Astrocyte (in vitro differentiated cells and primary cell): ENCODE data around the gene ERV3-1.
"Not testable (repeated sequence)": the region's sequence is repeated elsewhere in the genome, so short reads cannot be mapped to it uniquely, and the experiment has no call there.

Experiments
- CTCF ChIP-seq: IDR thresholded peaks from 2 replicates; pipeline ENCODE4 v1.5.1; 2011; ENCODE audit warnings: low read depth, mild to moderate bottlenecking, inconsistent platforms, low read length, moderate library complexity; ENCODE audit not compliant: insufficient read depth
- EZH2 ChIP-seq: IDR thresholded peaks from 2 replicates; pipeline ENCODE4 v1.6.1; 2012; ENCODE audit warnings: mild to moderate bottlenecking, low read length, inconsistent platforms; ENCODE audit not compliant: insufficient read depth

- not testable (repeated sequence) for TF ChIP-seq CTCF, EZH2
Measured at GRCh38 chr7:65054466-65054994, 48.0 kb upstream of the ERV3-1 start.
